Activated naive CD4-positive, alpha-beta T cell treated with anti-CD3 and anti-CD28 coated beads, Interleukin-2, amount 10 ng/mL, durations not matched to agents 7 days and 5 days (primary cell): ENCODE measurements around the gene CTDNEP1.

Source experiments
- CTCF ChIA-PET: fragments of 350-600 bp; sonication (Branson Sonifier 250); formaldehyde crosslinking; loops from one replicate; lab custom pipeline; 2021; ENCODE audit warnings: antibody characterized with exemption; lab: Charles Lee
- DNase-seq: peaks from one replicate; pipeline ENCODE4 v3.0.0-alpha.2; 2020
- H3K27ac Mint-ChIP-seq: one replicate; pipeline ENCODE4 v1.8.0; 2021; ENCODE audit warnings: mild to moderate bottlenecking, moderate library complexity, mixed read lengths
- H3K27me3 Mint-ChIP-seq: one replicate; pipeline ENCODE4 v1.8.0; 2021; ENCODE audit warnings: mild to moderate bottlenecking, mixed read lengths
- H3K36me3 Mint-ChIP-seq: one replicate; pipeline ENCODE4 v1.8.0; 2021; ENCODE audit warnings: mixed read lengths
- H3K4me1 Mint-ChIP-seq: one replicate; pipeline ENCODE4 v1.8.0; 2021; ENCODE audit warnings: mixed read lengths
- H3K4me3 Mint-ChIP-seq: one replicate; pipeline ENCODE4 v1.8.0; 2021; ENCODE audit warnings: mild to moderate bottlenecking, moderate library complexity, mixed read lengths
- H3K9me3 Mint-ChIP-seq: one replicate; pipeline ENCODE4 v1.8.0; 2021; ENCODE audit warnings: mixed read lengths

CTDNEP1 gene

DNA sequence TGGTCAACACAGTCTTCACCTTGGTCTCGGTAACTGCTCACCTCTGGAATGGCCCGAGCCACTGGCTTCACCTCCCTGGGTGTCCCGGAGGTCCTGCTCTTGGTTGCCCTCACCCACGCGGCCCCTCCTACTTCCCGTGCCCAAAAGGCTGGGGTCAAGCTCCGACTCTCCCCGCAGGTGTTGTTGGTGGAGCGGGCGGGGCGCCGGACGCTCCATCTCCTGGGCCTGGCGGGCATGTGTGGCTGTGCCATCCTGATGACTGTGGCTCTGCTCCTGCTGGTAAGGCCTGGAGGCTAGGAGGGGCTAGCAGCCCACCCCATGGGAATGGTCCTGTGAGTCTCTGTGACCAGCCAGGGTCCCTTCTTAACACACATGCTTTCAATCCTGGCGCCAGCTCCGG, 33.4 kb upstream of the CTDNEP1 start:
- Mint-ChIP-seq H3K27me3 (peaks cover 99% of the 10 kb centered on the region), H3K4me1 (peaks cover 27% of the 10 kb centered on the region), H3K9me3 (no peaks in the 10 kb centered on the region), H3K36me3 (no peaks in the 10 kb centered on the region), H3K4me3 (no peak overlapping the region), H3K27ac (no peak overlapping the region)
- no peak for DNase-seq
- CTCF ChIA-PET: interaction anchor here (10.4 kb wide), 1 partner anchor 13 kb away, joined by 78 read pairs; no protein-coding TSS in a partner anchor

DNA sequence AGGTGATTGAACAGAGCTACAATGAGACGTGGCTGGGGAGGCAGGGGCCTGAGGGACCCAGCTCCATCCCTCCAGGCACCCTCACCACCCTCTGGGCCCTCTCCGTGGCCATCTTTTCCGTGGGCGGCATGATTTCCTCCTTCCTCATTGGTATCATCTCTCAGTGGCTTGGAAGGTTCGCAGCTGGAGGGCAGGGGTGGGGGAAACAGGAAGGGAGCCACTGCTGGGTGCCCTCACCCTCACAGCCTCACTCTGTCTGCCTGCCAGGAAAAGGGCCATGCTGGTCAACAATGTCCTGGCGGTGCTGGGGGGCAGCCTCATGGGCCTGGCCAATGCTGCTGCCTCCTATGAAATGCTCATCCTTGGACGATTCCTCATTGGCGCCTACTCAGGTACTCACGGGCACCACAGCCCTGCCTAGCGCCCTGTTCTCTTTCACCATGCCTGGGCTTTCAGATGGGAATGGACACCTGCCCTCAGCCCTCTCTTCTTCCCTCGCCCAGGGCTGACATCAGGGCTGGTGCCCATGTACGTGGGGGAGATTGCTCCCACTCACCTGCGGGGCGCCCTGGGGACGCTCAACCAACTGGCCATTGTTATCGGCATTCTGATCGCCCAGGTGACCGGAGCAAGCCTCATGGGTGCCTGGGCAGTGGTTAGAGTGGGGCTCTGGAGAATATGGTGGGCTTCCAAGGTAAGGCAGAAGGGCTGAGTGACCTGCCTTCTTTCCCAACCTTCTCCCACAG, 32.1 kb upstream of the CTDNEP1 start:
- Mint-ChIP-seq H3K4me1 (peaks cover 28% of the 10 kb centered on the region), H3K4me3 (no peak overlapping the region), H3K9me3 (no peaks in the 10 kb centered on the region), H3K36me3 (no peaks in the 10 kb centered on the region), H3K27me3 (peaks cover 89% of the 10 kb centered on the region), H3K27ac (no peak overlapping the region)
- CTCF ChIA-PET: interaction anchor here (10.4 kb wide), 1 partner anchor 14 kb away, joined by 78 read pairs; no protein-coding TSS in a partner anchor
- DNase-seq: no peak

DNA sequence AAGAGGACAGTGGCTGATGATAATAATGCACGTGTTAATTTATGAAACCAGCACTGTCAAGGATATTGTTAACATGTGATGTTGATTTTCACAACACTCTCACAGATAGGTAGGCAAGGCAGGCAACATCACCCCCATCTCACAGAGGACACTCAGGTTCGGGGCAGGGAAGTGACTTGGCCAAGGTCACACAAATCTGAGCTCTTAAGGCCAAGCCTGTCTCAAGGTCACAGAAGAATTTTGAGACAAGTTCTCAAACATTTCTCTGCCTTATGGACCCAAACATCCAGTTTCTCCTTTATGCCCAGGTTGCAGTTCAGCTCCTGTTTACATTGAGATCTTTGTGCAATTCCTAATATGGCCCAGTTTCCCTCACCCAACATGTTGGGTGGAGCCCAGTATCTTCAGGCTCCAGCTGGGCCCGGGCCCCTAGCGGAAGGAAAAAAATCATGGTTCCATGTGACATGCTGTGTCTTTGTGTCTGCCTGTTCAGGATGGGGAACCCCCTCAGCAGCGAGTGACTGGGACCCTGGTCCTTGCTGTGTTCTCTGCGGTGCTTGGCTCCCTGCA, 31.3 kb upstream of the CTDNEP1 start:
- peaks cover 81% of the 10 kb centered on the region for H3K27me3 Mint-ChIP-seq
- no peak for DNase-seq
- no peak overlapping the region for H3K27ac Mint-ChIP-seq
- H3K4me1 Mint-ChIP-seq: peaks cover 28% of the 10 kb centered on the region
- peak overlapping the region; percentile 3 for H3K4me3 Mint-ChIP-seq
- no peaks in the 10 kb centered on the region for H3K9me3 Mint-ChIP-seq
- H3K36me3 Mint-ChIP-seq: no peaks in the 10 kb centered on the region
- CTCF ChIA-PET: interaction anchor here (1.2 to 10.4 kb wide), 2 partner anchors 15 to 278 kb away, joined by 4 to 78 read pairs; partner anchors contain the start of gene SENP3

DNA sequence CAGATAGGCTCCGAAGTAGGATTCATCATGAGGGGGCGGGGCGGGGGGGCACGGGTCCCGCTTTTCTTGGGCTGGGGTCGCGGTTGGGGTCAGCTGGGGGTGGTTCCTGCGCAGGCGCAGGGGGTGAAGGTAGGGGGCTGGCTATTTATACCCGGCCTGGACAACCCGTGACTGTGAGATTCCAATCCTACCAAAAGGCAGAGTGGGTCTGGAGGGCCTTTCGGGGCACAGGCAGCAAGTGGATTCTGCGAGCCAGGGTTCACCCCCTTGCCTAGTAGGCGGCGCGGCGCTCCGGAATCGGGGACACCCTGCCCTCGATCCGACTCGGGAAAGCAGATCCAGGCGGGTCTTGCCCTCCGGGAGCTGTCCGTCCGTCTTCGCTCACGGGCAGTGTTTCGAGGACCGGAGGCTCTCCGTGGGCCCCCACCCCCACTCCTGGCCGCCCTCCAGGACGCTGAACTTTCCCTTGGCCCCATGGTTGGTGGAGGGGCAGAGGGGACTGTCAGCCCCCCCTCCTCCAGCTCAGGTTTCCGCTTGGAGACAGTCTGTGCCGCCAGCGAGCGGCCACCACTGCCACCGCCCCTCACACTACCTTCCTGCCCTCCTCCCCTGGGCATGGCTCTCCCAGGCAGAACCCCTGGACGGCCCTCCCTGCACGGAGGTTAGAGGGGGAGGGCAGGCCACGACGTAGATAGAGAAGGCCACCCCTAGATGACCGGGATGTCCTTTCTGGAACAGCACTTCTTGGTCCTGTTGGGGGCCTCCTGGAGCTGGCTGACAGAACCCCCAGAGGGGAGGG, 30.6 kb upstream of the CTDNEP1 start:
- no peak overlapping the region for H3K27ac Mint-ChIP-seq

DNA sequence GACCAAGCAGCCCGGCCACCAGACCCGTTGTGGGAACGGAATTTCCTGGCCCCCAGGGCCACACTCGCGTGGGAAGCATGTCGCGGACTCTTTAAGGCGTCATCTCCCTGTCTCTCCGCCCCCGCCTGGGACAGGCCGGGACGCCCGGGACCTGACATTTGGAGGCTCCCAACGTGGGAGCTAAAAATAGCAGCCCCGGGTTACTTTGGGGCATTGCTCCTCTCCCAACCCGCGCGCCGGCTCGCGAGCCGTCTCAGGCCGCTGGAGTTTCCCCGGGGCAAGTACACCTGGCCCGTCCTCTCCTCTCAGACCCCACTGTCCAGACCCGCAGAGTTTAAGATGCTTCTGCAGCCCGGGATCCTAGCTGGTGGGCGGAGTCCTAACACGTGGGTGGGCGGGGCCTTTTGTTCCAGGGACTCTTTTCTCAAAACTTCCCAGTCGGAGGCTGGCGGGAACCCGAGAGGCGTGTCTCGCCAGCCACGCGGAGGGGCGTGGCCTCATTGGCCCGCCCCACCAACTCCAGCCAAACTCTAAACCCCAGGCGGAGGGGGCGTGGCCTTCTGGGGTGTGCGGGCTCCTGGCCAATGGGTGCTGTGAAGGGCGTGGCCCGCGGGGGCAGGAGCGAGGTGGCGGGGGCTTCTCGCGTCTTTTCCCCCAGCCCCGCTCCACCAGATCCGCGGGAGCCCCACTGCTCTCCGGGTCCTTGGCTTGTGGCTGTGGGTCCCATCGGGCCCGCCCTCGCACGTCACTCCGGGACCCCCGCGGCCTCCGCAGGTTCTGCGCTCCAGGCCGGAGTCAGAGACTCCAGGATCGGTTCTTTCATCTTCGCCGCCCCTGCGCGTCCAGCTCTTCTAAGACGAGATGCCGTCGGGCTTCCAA, 29.8 kb upstream of the CTDNEP1 start, which contains the start of gene SLC2A4:
Gene SLC2A4 (plus strand): TSS at position 645 of the 879 bp plus-strand sequence. CDS start 217 bp downstream, at position 862.
- peaks cover 28% of the 10 kb centered on the region for H3K4me1 Mint-ChIP-seq
- DNase-seq: peak; percentile 90
- H3K36me3 Mint-ChIP-seq: no peaks in the 10 kb centered on the region
- peaks cover 65% of the 10 kb centered on the region for H3K27me3 Mint-ChIP-seq
- CTCF ChIA-PET: interaction anchor here (0.6 to 10.4 kb wide), 6 partner anchors 9 to 280 kb away, joined by 3 to 78 read pairs (median 4); partner anchors contain the start of gene SENP3
- peak within 1 kb of the TSS; percentile 71 for H3K4me3 Mint-ChIP-seq
- H3K27ac Mint-ChIP-seq: peak within 1 kb of the TSS; percentile 45
- no peaks in the 10 kb centered on the region for H3K9me3 Mint-ChIP-seq

More for the DNA sequence above, 30.6 kb upstream of the CTDNEP1 start:
- peaks cover 28% of the 10 kb centered on the region for H3K4me1 Mint-ChIP-seq
- CTCF ChIA-PET: interaction anchor here (0.6 to 10.4 kb wide), 5 partner anchors 10 to 279 kb away, joined by 3 to 78 read pairs (median 4); partner anchors contain the start of gene SENP3
- H3K27me3 Mint-ChIP-seq: peaks cover 74% of the 10 kb centered on the region
- H3K36me3 Mint-ChIP-seq: no peaks in the 10 kb centered on the region
- H3K9me3 Mint-ChIP-seq: no peaks in the 10 kb centered on the region
- DNase-seq: no peak
- peak overlapping the region; percentile 71 for H3K4me3 Mint-ChIP-seq

DNA sequence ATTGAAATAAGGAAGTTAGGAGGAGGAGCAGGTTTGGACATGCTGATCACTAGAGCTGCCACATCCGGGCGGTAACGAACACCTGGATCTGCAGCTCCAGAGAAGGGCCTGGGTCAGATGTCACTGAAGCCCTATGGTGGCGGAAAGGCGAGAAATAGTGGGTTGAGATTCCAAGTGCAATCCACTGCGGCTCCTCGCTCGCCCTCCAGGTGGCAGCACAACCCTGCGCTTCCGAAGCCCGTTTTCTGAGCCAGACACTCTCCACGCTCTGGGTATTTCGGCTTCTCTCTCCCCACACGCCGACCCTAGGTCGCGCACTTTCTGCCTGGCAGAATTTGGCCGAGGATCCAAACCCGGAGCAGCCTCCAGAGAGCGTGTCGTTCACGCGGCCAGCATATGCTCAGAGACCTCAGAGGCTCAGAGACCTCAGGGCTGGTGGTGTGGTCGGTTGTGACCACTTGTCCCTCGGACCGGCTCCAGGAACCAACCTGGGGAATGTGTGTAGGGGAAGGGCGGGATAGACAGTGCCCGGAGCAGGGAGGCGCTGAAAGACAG, 29.1 kb upstream of the CTDNEP1 start:
- Mint-ChIP-seq H3K4me3 (peak overlapping the region; percentile 71), H3K4me1 (peaks cover 28% of the 10 kb centered on the region), H3K36me3 (no peaks in the 10 kb centered on the region), H3K9me3 (no peaks in the 10 kb centered on the region), H3K27ac (peak overlapping the region; percentile 45), H3K27me3 (peaks cover 61% of the 10 kb centered on the region)
- CTCF ChIA-PET: interaction anchor here (0.8 to 10.4 kb wide), 5 partner anchors 12 to 280 kb away, joined by 3 to 78 read pairs (median 4); partner anchors contain the start of gene ACAP1
- peak; percentile 89 for DNase-seq

DNA sequence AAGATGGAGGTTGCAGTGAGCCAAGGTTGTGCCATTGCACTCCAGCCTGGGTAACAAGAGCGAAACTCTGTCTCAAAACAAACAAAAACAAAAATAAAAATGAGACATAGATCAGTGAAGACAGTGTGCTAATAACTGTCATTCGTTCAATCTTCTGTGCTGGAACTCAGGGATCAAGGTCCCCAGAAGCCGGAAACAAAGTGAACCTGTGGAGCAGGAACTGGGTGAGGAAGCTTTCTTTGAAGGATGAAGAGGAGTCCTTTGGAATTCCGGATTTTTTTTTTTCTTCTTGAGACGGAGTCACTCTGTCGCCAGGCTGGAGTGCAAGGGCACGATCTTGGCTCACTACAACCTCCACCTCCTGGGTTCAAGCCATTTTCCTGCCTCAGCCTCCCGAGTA, 27.9 kb upstream of the CTDNEP1 start:
- Mint-ChIP-seq H3K4me3 (no peak overlapping the region), H3K4me1 (peaks cover 28% of the 10 kb centered on the region), H3K27ac (no peak overlapping the region), H3K9me3 (no peaks in the 10 kb centered on the region), H3K36me3 (no peaks in the 10 kb centered on the region), H3K27me3 (peaks cover 52% of the 10 kb centered on the region)
- CTCF ChIA-PET: interaction anchor here (0.7 to 10.4 kb wide), 4 partner anchors 10 to 124 kb away, joined by 3 to 78 read pairs (median 4); no protein-coding TSS in a partner anchor
- no peak for DNase-seq

DNA sequence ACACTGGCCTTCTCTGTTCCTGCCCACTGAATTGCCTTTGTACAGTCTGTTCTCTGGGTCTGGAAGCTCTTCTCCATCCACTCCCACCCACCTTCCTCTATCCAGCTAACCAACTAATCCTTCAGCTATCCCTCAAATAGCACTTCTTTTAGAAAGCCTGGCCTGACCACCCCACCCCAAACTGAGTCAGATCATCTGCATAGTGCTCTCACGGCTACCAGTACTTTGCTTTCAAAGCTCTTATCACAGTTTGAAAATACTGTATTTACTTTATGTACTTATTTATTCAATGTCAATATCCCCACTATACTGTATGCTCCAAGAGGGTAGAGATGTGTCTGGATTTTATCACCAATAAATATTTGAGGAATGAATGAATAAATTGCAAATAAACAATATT, 15.2 kb upstream of the CTDNEP1 start:
- H3K27me3 Mint-ChIP-seq: peaks cover 78% of the 10 kb centered on the region
- no peak overlapping the region for H3K27ac Mint-ChIP-seq
- CTCF ChIA-PET: interaction anchor here (1.4 kb wide), 1 partner anchor 30 kb away, joined by 3 read pairs; no protein-coding TSS in a partner anchor
- no peaks in the 10 kb centered on the region for H3K9me3 Mint-ChIP-seq
- H3K4me1 Mint-ChIP-seq: peaks cover 24% of the 10 kb centered on the region
- H3K4me3 Mint-ChIP-seq: no peak overlapping the region
- DNase-seq: no peak
- H3K36me3 Mint-ChIP-seq: peaks cover 3% of the 10 kb centered on the region

DNA sequence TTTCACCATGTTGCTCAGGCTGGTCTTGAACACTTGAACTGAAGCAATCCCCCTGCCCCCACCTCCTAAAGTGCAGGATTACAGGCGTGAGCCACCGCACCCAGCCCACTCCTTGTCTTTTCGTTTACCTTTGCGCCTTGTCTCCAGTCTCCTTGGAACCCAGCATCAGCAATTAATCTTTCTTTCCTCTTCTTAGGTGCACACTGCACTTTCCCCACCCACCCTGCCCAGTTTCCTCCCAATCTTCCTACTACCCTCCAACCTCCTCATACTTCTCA, 12.2 kb upstream of the CTDNEP1 start:
- Mint-ChIP-seq H3K9me3 (no peaks in the 10 kb centered on the region), H3K4me1 (peaks cover 33% of the 10 kb centered on the region), H3K4me3 (no peak overlapping the region), H3K36me3 (peaks cover 3% of the 10 kb centered on the region), H3K27ac (no peak overlapping the region), H3K27me3 (peaks cover 80% of the 10 kb centered on the region)
- DNase-seq: no peak
- CTCF ChIA-PET: interaction anchor here (0.6 to 0.8 kb wide), 2 partner anchors 218 to 239 kb away, joined by 3 read pairs; no protein-coding TSS in a partner anchor

DNA sequence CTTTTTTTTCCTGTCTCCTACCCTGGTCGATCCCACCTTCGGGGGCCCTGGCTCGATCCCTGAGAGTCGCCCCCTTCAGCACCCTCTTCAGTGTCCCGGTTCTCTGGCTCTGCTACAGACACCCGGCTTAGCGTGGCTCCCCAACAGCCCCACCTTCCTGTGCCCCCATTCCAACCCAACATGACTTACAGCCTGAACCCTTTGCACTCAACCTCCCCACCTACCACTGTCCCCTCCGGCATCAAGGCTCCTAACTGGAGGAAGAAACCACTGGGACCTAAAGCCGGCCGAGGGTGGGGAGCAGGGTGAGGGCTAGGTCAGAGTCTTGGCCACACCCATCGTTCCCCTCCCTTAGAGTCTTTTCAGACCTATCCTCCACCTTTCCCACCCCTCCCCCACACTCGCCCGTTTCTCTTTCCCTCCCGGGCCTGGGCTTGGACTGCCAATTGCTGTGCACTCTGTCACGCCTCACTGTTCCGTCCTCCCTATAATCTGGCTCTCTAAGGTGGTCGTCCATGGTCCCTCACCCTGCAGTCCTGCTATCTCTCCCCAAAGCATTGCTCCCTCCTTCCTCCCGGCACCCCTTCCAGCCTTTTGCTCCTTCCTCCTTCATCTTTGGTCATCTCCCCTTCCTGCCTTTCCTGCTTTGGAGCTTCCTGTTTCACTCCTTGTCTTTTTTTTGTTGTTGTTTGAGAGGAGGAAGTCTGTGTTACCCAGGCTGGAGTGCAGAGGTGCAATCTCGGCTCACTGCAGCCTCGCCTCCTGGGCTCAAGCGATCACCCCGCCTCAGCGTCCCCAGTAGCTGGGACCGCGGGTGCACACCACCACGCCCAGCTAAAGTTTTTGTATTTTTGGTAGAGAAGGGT, 11.6 kb upstream of the CTDNEP1 start:
- CTCF ChIA-PET: interaction anchor here (0.6 to 0.8 kb wide), 2 partner anchors 218 to 240 kb away, joined by 3 read pairs; no protein-coding TSS in a partner anchor

DNA sequence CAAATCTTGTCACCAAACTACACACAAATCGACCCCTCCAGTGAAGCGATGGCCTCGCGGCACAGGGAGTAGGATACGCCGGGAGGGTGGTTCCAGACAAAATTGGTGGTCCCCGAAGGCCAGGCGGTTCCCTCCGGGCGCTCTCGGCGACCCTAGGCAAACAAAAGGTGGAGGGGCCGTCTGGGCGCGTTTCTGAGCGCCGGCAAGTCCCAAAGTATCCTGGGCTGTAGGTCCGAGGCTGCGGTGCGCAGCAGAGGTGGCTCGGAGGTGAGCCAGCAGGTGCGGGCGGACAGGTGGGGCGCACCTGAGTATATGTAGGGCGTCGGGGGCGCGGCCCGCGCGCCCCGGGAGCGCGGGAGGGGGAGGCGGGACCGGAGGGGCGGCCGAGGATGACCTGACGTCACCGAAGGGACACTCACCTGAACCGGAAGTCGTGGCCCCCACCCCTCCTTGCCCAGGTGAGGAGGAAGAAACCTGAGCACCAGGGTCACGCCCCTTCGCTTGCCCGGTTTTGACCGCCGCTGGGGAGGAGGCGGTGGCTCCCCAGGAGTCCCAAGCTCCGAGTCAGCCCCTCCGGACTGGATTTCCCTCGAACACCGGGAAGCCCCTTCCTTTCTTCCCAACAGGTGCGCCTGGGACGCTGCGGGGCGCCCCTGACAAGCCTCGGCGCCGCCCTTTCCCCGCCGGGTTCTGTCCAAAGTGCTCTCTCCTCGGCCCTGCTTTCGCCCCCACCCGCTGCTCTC, 10.8 kb upstream of the CTDNEP1 start, which contains the start of gene CLDN7:
Gene CLDN7 (minus strand): TSS at position 287 of the 743 bp plus-strand sequence. CDS start 435 bp downstream, outside the sequence.
- Mint-ChIP-seq H3K36me3 (peaks cover 3% of the 10 kb centered on the region), H3K4me1 (peaks cover 33% of the 10 kb centered on the region), H3K9me3 (no peaks in the 10 kb centered on the region), H3K27me3 (peaks cover 69% of the 10 kb centered on the region), H3K4me3 (peak within 1 kb of the TSS; percentile 57), H3K27ac (peak within 1 kb of the TSS; percentile 65)
- DNase-seq: peak; percentile 37
- CTCF ChIA-PET: no interaction called here

More for the DNA sequence above, 11.6 kb upstream of the CTDNEP1 start:
- DNase-seq: peak; percentile 54
- Mint-ChIP-seq H3K9me3 (no peaks in the 10 kb centered on the region), H3K4me1 (peaks cover 33% of the 10 kb centered on the region), H3K27me3 (peaks cover 76% of the 10 kb centered on the region), H3K36me3 (peaks cover 3% of the 10 kb centered on the region), H3K27ac (peak overlapping the region; percentile 24), H3K4me3 (peak overlapping the region; percentile 19)
